ENCODE data around the gene ABCA2. TPM values are rescaled to one million over a fixed set of nuclear protein-coding genes. Genes with fewer than 3 reads are reported as not detected.

Gene ABCA2
- total and polyA plus RNA-seq, 2 experiments from 2014 or later, result 30.5 to 56.7 TPM

GRCh38 chr9:137039611-137040366, 11.8 kb upstream of the ABCA2 start:
- no peaks in the 10 kb centered on the region for H3K36me3 ChIP-seq
- no peaks in the 10 kb centered on the region for H3K9me3 ChIP-seq (ENCODE audit: low read depth)
- H3K4me3 ChIP-seq, result no peak overlapping the region
- H3K27me3 ChIP-seq, result peaks cover 16% of the 10 kb centered on the region
- no peak overlapping the region for H3K27ac ChIP-seq
- no peaks in the 10 kb centered on the region for H3K4me1 ChIP-seq (ENCODE audit: low read depth)
- TF ChIP-seq CTCF (IDR thresholded peaks at IDR 0.05; ENCODE audit: low read depth, low read length), result no peak
- DNase-seq (ENCODE audit: low read depth in 1 of 2, low spot score in 1 of 2), result no peak

DNA sequence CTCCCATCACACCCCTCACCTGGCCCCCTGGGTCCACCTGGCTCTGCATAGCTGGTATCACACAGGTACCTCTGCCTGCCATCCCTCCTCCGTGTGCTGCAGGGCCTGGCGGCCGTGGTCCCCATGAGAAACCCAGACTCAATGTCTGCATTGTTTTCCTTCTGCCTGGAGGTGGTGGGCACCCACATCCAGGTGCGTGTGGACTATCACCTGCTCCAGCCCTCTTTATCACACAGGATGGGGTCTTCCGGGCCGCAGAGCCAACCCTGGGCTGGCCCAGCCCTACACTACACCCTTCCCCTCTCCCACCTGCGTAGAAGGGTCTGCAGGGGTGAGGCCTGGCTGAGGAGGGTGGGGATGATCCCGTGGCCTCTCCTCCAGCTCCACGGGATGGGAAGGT, 10.9 kb upstream of the ABCA2 start:
- Histone ChIP-seq H3K9me3 (ENCODE audit: low read depth) (no peaks in the 10 kb centered on the region), H3K4me1 (ENCODE audit: low read depth) (no peaks in the 10 kb centered on the region), H3K4me3 (no peak overlapping the region), H3K27ac (no peak overlapping the region), H3K27me3 (peaks cover 8% of the 10 kb centered on the region), H3K36me3 (no peaks in the 10 kb centered on the region)
- no peak for DNase-seq (ENCODE audit: low read depth in 1 of 2, low spot score in 1 of 2)
- no peak for TF ChIP-seq CTCF (IDR thresholded peaks at IDR 0.05; ENCODE audit: low read depth, low read length)

- H3K36me3 ChIP-seq, result no peaks in the 10 kb centered on the region
- TF ChIP-seq CTCF (IDR thresholded peaks at IDR 0.05; ENCODE audit: low read depth, low read length), result no peak
These were observed 9.4 kb upstream of the ABCA2 start for GRCh38 chr9:137037483-137037882.

DNA sequence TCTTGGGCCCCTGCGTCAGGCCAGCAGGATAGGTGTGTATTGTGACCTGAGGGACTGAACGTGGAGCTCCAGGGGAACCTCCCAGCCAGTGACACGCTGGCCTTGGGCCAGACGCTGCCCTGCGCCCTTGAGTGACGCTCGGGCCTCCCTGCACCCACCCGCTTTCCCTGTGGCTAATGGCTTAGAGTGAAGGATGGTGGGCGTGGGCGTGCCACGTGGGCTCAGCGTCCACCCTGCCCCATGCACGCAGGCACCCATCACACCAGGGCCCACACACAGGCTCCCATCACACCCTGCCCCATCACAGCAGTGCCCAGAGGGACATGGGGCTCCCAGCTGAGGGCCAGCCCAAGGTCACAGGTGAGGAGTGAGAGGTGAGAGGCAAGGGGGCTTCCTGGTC, 9.0 kb upstream of the ABCA2 start:
- Histone ChIP-seq H3K27ac (no peak overlapping the region), H3K36me3 (no peaks in the 10 kb centered on the region), H3K27me3 (no peaks in the 10 kb centered on the region), H3K4me3 (no peak overlapping the region), H3K9me3 (ENCODE audit: low read depth) (no peaks in the 10 kb centered on the region), H3K4me1 (ENCODE audit: low read depth) (no peaks in the 10 kb centered on the region)
- no peak for TF ChIP-seq CTCF (IDR thresholded peaks at IDR 0.05; ENCODE audit: low read depth, low read length)
- DNase-seq (ENCODE audit: low read depth in 1 of 2, low spot score in 1 of 2), result no peak

More at GRCh38 chr9:137037483-137037882, 9.4 kb upstream of the ABCA2 start:
- no peak for DNase-seq (ENCODE audit: low read depth in 1 of 2, low spot score in 1 of 2)
- H3K27ac ChIP-seq, result no peak overlapping the region
- no peak overlapping the region for H3K4me3 ChIP-seq
- no peaks in the 10 kb centered on the region for H3K27me3 ChIP-seq
- H3K4me1 ChIP-seq (ENCODE audit: low read depth), result no peaks in the 10 kb centered on the region
- H3K9me3 ChIP-seq (ENCODE audit: low read depth), result no peaks in the 10 kb centered on the region

GRCh38 chr9:137035937-137036336, 7.9 kb upstream of the ABCA2 start:
- DNase-seq (ENCODE audit: low read depth in 1 of 2, low spot score in 1 of 2), result no peak
- Histone ChIP-seq H3K9me3 (ENCODE audit: low read depth) (no peaks in the 10 kb centered on the region), H3K4me3 (no peak overlapping the region), H3K4me1 (ENCODE audit: low read depth) (no peaks in the 10 kb centered on the region), H3K27ac (no peak overlapping the region), H3K27me3 (no peaks in the 10 kb centered on the region), H3K36me3 (no peaks in the 10 kb centered on the region)
- no peak for TF ChIP-seq CTCF (IDR thresholded peaks at IDR 0.05; ENCODE audit: low read depth, low read length)

All from cardiac muscle cell (in vitro differentiated cells and primary cell).